Measurements from ENCODE around the gene COX7A1. TPM values are rescaled to one million over a fixed set of nuclear protein-coding genes. Genes with fewer than 3 reads are reported as not detected.

Gene COX7A1
- polyA plus RNA-seq, 1 donor from 2014 or later: not detected

- Histone ChIP-seq H3K9ac (ENCODE audit: low read length) (peak within 1 kb of the TSS; percentile 83), H3K27ac (ENCODE audit: low read length) (peak within 1 kb of the TSS; percentile 82), H3K36me3 (ENCODE audit: insufficient read depth, low read length) (no peaks in the 10 kb centered on the region), H3K27me3 (ENCODE audit: insufficient read depth, low read depth, low read length) (no peaks in the 10 kb centered on the region), H4K20me1 (ENCODE audit: insufficient read depth) (no peaks in the 10 kb centered on the region), H3F3A (ENCODE audit: insufficient read depth, low read length, poor library complexity, severe bottlenecking) (no peaks in the 10 kb centered on the region), H3K79me2 (replicated peaks; ENCODE audit: insufficient read depth, low read length) (peaks cover 18% of the 10 kb centered on the region), H3K9me3 (ENCODE audit: low read length) (no peaks in the 10 kb centered on the region), H3K9me2 (ENCODE audit: insufficient read depth, low read length) (no peaks in the 10 kb centered on the region), H3K4me3 (ENCODE audit: low read length) (peak within 1 kb of the TSS; percentile 97), H2AFZ (ENCODE audit: low read depth, low read length) (peak within 1 kb of the TSS; percentile 40), H3K4me2 (ENCODE audit: low read length) (peak within 1 kb of the TSS; percentile 76)
- TF ChIP-seq EP300 (conservative IDR thresholded peaks at IDR 0.05; ENCODE audit: poor library complexity, severe bottlenecking): no peak
- TF ChIP-seq SMC3 (conservative IDR thresholded peaks at IDR 0.05; ENCODE audit: poor library complexity): no peak
- TF ChIP-seq POLR2AphosphoS5 (IDR thresholded peaks at IDR 0.05): peak; percentile 93
- TF ChIP-seq MXI1 (conservative IDR thresholded peaks at IDR 0.05; ENCODE audit: poor library complexity, severe bottlenecking): no peak
- TF ChIP-seq TAF1 (IDR thresholded peaks at IDR 0.05; ENCODE audit: low read depth): peak; percentile 94
Observed at GRCh38 chr19:36115453-36116343, 36.5 kb downstream of the COX7A1 start, which contains the start of gene TBCB. Gene TBCB (plus strand): TSS chr19:36115468. CDS start chr19:36115561, 93 bp downstream.

DNA sequence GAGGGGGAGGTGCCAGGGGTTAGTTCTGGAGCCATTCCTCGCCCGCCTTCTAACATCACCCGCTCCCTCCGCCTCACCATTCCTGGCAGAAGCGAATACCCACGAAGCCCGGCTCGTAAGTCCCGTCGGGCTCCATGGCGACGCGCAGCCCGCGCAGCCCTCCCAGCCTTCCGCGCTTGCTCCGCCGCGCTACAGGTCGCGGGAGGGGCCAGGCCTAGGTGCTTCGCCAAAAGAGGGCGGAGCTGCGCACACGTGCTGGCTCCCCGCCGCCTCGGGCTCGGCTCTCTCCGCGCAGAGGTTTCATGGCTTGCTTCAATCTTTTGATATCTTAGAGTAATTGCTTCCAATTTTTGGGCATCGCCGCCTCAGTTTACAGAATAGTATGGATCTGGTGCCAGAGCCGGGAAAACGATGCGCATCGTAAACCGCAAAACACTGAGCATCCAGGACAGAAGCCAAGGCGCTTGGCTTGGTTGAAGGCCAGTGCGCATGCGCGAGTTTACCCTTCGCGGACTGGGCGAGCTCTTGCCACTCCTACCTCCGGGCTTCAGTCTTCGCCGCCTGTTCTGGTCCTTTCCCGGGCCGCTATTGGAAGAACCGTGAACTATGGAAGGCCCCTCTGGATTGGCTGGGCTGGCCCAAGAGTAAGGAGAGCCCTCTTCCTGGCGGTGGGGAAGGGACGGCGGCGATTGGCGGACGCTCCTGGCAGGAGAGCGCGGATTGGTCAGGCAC, 37.4 kb downstream of the COX7A1 start, which contains the start of gene POLR2I:
TSS of gene POLR2I (minus strand) at position 155 of the 732 bp plus-strand sequence. CDS start at position 136, 19 bp downstream.
- peak within 1 kb of the TSS; percentile 97 for H3K4me3 ChIP-seq (ENCODE audit: low read length)
- no peaks in the 10 kb centered on the region for H3K9me2 ChIP-seq (ENCODE audit: insufficient read depth, low read length)
- H3K36me3 ChIP-seq (ENCODE audit: insufficient read depth, low read length): no peaks in the 10 kb centered on the region
- no peaks in the 10 kb centered on the region for H3K9me3 ChIP-seq (ENCODE audit: low read length)
- H3K27ac ChIP-seq (ENCODE audit: low read length): peak within 1 kb of the TSS; percentile 82
- peak within 1 kb of the TSS; percentile 76 for H3K4me2 ChIP-seq (ENCODE audit: low read length)
- peak; percentile 55 for TF ChIP-seq SMC3 (conservative IDR thresholded peaks at IDR 0.05; ENCODE audit: poor library complexity)
- peak; percentile 99 for TF ChIP-seq MXI1 (conservative IDR thresholded peaks at IDR 0.05; ENCODE audit: poor library complexity, severe bottlenecking)
- TF ChIP-seq EZH2 (IDR thresholded peaks at IDR 0.05; ENCODE audit: borderline replicate concordance, insufficient read depth, low read length, poor library complexity, severe bottlenecking): no peak
- peak; percentile 36 for TF ChIP-seq EP300 (conservative IDR thresholded peaks at IDR 0.05; ENCODE audit: poor library complexity, severe bottlenecking)
- TF ChIP-seq RAD21 (conservative IDR thresholded peaks at IDR 0.05): peak; percentile 34
- TF ChIP-seq CTCF (IDR thresholded peaks at IDR 0.05; ENCODE audit: poor library complexity, severe bottlenecking): no peak
- TF ChIP-seq, protein P1, sequence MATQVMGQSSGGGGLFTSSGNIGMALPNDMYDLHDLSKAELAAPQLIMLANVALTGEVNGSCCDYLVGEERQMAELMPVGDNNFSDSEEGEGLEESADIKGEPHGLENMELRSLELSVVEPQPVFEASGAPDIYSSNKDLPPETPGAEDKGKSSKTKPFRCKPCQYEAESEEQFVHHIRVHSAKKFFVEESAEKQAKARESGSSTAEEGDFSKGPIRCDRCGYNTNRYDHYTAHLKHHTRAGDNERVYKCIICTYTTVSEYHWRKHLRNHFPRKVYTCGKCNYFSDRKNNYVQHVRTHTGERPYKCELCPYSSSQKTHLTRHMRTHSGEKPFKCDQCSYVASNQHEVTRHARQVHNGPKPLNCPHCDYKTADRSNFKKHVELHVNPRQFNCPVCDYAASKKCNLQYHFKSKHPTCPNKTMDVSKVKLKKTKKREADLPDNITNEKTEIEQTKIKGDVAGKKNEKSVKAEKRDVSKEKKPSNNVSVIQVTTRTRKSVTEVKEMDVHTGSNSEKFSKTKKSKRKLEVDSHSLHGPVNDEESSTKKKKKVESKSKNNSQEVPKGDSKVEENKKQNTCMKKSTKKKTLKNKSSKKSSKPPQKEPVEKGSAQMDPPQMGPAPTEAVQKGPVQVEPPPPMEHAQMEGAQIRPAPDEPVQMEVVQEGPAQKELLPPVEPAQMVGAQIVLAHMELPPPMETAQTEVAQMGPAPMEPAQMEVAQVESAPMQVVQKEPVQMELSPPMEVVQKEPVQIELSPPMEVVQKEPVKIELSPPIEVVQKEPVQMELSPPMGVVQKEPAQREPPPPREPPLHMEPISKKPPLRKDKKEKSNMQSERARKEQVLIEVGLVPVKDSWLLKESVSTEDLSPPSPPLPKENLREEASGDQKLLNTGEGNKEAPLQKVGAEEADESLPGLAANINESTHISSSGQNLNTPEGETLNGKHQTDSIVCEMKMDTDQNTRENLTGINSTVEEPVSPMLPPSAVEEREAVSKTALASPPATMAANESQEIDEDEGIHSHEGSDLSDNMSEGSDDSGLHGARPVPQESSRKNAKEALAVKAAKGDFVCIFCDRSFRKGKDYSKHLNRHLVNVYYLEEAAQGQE (IDR thresholded peaks at IDR 0.05; ENCODE audit: borderline replicate concordance): peak; percentile 36
- peak; percentile 69 for TF ChIP-seq TAF1 (IDR thresholded peaks at IDR 0.05; ENCODE audit: low read depth)
- TF ChIP-seq POLR2AphosphoS5 (IDR thresholded peaks at IDR 0.05): peak; percentile 60
- no peaks in the 10 kb centered on the region for H4K20me1 ChIP-seq (ENCODE audit: insufficient read depth)
- peak within 1 kb of the TSS; percentile 83 for H3K9ac ChIP-seq (ENCODE audit: low read length)
- H3K27me3 ChIP-seq (ENCODE audit: insufficient read depth, low read depth, low read length): no peaks in the 10 kb centered on the region
- peaks cover 18% of the 10 kb centered on the region for H3K79me2 ChIP-seq (replicated peaks; ENCODE audit: insufficient read depth, low read length)
- no peaks in the 10 kb centered on the region for H3F3A ChIP-seq (ENCODE audit: insufficient read depth, low read length, poor library complexity, severe bottlenecking)
- H2AFZ ChIP-seq (ENCODE audit: low read depth, low read length): peak within 1 kb of the TSS; percentile 40
